Colon (tissue), 2 donors: ENCODE data around the gene TMEM176A.
"Not testable (repeated sequence)": the region's sequence is repeated elsewhere in the genome, so short reads cannot be mapped to it uniquely, and the experiment has no call there.

Experiments
- FAIRE-seq: peaks from 2 replicates; lab custom pipeline; 2012; peaks lifted over from hg19 to GRCh38; lab: Jason Lieb, UNC
- donor health status: control.
- donor health status: control.

TMEM176A gene

GRCh38 chr7:150800581-150801241 lies at the start of gene TMEM176A:
TSS of gene TMEM176A (plus strand) at chr7:150800769. CDS start at chr7:150801551, 782 bp downstream.
- no peak for FAIRE-seq

- FAIRE-seq: no peak
These were observed 48.9 kb upstream of the TMEM176A start for GRCh38 chr7:150751702-150752101.

GRCh38 chr7:150753239-150753638 lies 47.3 kb upstream of the TMEM176A start:
- no peak for FAIRE-seq

GRCh38 chr7:150753826-150754603 lies 46.6 kb upstream of the TMEM176A start:
- FAIRE-seq: no peak

GRCh38 chr7:150754951-150755350 lies 45.6 kb upstream of the TMEM176A start:
- no peak for FAIRE-seq

- no peak for FAIRE-seq
These were observed 45.0 kb upstream of the TMEM176A start for GRCh38 chr7:150755473-150756099.

GRCh38 chr7:150756166-150756565 lies 44.4 kb upstream of the TMEM176A start:
- no peak for FAIRE-seq

- FAIRE-seq: peak; percentile 93
These were observed 43.7 kb upstream of the TMEM176A start for GRCh38 chr7:150756858-150757257.

- no peak for FAIRE-seq
These were observed 41.1 kb upstream of the TMEM176A start for GRCh38 chr7:150759479-150759878.

GRCh38 chr7:150766334-150766709 lies 34.2 kb upstream of the TMEM176A start:
- FAIRE-seq: no peak

- FAIRE-seq: no peak
These were observed 30.8 kb upstream of the TMEM176A start for GRCh38 chr7:150769768-150770167.

- FAIRE-seq: not testable (repeated sequence)
These were observed 26.4 kb upstream of the TMEM176A start for GRCh38 chr7:150774131-150774530.

- FAIRE-seq: no peak
These were observed 22.4 kb upstream of the TMEM176A start for GRCh38 chr7:150778014-150778737.

GRCh38 chr7:150778738-150779301 lies 21.7 kb upstream of the TMEM176A start:
- no peak for FAIRE-seq

GRCh38 chr7:150780292-150780691 lies 20.3 kb upstream of the TMEM176A start:
- no peak for FAIRE-seq

GRCh38 chr7:150781103-150781502 lies 19.5 kb upstream of the TMEM176A start:
- FAIRE-seq: no peak

GRCh38 chr7:150781961-150782360 lies 18.6 kb upstream of the TMEM176A start:
- no peak for FAIRE-seq

GRCh38 chr7:150784120-150784736 lies 16.3 kb upstream of the TMEM176A start:
- no peak for FAIRE-seq

GRCh38 chr7:150784954-150785353 lies 15.6 kb upstream of the TMEM176A start:
- FAIRE-seq: no peak

GRCh38 chr7:150787321-150788281 lies 13.0 kb upstream of the TMEM176A start:
- FAIRE-seq: no peak
